Omental fat pad (tissue), 4 donors: Measurements from ENCODE around the gene ANK3. TPM values are rescaled to one million over a fixed set of nuclear protein-coding genes. Genes with fewer than 3 reads are reported as not detected.
A peak's percentile ranks its signal among the peaks of the same experiment; 100 is the strongest.

Experiments used
- ATAC-seq: fragments of 150-250 bp; one replicate; pipeline ENCODE4 v1.9.1; 2016; ENCODE audit warnings: mild to moderate bottlenecking, moderate library complexity; ENCODE audit not compliant: low FRiP score
- DNase-seq: peaks from one replicate; pipeline ENCODE4 v3.0.0-alpha.2; 2019; ENCODE audit warnings: low spot score
- total RNA-seq, 4 donors: library from RNA; depleted of rRNA; stranded (reverse); fragments of >200 nt; gene quantifications; one replicate each; pipeline ENCODE4 v1.1.0, GENCODE V29; 2016
- TF ChIP-seq, protein P1 (sequence below), 3 donors: fragments of 450-650 bp; IDR thresholded peaks; one replicate each; pipeline ENCODE4 v1.5.1; 2016 to 2017; ENCODE audit warnings: antibody characterized with exemption in 3 of 3, mild to moderate bottlenecking in 3 of 3, moderate library complexity in 2 of 3

ANK3 gene
- total RNA-seq, 4 donors from 2014 or later = 10.5 to 22.5 (median 13.3) TPM

DNA sequence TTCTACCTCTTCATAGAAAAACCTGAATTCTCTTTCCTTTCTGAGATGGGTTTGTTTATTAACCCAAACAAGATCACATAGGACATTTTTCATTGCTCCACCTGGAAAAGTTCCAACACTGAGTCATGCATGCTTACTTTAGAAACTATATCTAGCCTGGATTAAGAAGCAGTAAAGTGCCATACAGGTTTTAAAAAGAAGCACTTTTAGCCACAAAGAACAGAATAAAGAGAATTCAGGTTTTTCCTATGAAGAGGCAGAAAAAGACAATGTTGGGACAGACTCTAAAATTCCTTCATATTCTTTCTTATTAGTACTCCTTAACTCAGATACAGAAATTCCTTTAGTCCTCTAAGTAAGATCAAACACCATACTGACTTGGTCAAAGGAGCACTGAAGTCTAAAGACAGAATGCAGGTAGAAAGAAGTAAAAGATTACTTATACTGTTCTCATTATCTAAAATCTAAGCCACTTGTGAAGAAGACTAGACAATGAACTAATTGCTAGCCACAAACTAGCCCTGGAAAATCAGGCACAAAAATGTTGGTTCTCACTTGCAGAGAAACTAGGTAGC, 241.3 kb downstream of the ANK3 start:
- TF ChIP-seq, protein P1, sequence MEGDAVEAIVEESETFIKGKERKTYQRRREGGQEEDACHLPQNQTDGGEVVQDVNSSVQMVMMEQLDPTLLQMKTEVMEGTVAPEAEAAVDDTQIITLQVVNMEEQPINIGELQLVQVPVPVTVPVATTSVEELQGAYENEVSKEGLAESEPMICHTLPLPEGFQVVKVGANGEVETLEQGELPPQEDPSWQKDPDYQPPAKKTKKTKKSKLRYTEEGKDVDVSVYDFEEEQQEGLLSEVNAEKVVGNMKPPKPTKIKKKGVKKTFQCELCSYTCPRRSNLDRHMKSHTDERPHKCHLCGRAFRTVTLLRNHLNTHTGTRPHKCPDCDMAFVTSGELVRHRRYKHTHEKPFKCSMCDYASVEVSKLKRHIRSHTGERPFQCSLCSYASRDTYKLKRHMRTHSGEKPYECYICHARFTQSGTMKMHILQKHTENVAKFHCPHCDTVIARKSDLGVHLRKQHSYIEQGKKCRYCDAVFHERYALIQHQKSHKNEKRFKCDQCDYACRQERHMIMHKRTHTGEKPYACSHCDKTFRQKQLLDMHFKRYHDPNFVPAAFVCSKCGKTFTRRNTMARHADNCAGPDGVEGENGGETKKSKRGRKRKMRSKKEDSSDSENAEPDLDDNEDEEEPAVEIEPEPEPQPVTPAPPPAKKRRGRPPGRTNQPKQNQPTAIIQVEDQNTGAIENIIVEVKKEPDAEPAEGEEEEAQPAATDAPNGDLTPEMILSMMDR (IDR thresholded peaks at IDR 0.05) = no peak
- ATAC-seq (peak; percentile 64), DNase-seq (no peak)

DNA sequence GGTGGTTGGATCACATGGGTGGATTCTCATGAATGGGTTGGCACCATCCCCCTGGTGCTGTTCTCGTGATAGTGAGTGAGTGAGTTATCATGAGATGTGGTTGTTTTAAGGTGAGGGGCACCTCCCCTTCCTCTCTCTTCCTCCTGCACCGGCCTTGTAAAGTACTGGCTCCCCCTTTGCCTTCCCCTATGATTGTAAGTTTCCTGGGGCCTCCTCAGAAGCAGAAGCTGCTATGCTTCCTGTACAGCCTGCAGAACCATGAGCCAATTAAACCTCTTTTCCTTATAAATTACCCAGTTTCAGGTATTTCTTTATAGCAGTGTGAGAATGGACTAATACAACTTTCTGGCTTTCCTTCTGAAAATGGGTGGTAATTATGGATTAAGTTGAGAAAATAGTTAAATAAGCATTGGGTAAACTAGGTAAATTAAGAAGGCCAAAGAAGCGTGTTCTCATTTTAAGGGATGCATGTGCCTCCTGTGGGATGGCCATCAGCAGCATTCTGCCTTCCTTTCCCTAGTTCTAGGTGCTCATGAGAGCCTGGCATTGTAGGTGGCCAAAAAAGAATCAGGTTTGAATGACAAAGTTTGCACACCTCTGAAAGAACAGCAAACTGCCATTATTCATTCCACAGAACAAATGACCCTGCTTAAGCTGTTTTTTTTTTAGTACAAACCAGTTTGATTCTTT, 242.0 kb downstream of the ANK3 start:
- no peak for ATAC-seq
- TF ChIP-seq, protein P1 (IDR thresholded peaks at IDR 0.05) = no peak
- DNase-seq = no peak

DNA sequence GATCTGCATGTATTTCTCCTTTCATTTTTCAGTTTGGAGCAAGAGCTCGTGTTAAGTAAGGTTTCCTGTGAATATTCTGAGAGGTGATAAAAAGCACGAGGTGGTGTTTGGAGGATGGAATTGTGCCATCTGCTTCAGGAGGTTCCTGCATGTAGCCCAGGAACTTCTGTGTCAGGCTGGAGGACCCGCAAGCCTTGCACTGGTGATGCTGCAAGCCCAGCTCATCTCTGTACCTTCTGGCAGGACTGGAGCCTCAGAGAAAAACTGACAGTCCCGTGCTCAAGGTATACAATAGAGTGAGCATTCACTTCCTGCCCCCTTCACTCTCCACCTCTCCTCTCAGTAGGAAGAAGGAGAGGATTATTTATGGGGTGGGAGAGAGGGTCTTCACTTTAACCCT, 242.7 kb downstream of the ANK3 start:
- ATAC-seq (no peak), DNase-seq (no peak)
- TF ChIP-seq, protein P1 (IDR thresholded peaks at IDR 0.05) = no peak

DNA sequence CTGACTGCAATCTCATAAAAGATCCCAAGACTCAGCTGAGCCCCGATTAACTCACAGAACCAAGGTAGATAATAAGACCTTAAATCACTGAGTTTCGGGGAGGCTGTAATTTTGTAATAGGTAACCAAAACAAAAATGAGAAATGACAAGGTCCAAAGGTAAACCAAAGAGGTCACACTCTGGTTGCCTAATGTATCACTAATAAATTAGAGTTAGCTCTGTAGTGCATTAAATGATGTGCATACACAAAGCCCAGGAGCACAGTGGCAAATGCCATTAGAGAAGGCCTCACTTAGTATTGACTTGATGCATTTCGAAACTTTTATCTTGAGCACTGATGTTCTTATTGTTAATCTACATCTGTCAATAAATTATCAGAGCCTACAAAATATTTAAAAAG, 245.6 kb downstream of the ANK3 start:
- TF ChIP-seq, protein P1 (IDR thresholded peaks at IDR 0.05) = no peak
- ATAC-seq (no peak), DNase-seq (no peak)

DNA sequence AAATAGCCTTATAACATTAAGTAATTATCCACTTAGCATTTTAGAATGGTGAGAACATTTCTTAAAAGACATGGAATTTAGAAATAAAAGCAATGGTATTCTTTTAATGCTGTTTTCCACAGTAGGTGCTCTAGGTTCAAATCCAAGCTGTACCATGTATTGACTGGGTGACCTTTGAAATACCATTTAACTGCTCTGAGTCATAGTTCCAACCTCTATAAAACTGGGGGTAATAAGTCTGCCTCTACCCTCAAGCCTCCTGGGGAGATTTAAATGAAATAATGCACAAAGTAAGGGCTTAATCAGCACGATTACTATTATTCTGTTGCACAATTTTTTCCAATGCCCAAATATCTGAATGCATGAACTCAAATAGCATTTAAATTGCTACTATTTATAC, 246.9 kb downstream of the ANK3 start:
- DNase-seq (no peak), ATAC-seq (no peak)
- TF ChIP-seq, protein P1 (IDR thresholded peaks at IDR 0.05) = no peak

DNA sequence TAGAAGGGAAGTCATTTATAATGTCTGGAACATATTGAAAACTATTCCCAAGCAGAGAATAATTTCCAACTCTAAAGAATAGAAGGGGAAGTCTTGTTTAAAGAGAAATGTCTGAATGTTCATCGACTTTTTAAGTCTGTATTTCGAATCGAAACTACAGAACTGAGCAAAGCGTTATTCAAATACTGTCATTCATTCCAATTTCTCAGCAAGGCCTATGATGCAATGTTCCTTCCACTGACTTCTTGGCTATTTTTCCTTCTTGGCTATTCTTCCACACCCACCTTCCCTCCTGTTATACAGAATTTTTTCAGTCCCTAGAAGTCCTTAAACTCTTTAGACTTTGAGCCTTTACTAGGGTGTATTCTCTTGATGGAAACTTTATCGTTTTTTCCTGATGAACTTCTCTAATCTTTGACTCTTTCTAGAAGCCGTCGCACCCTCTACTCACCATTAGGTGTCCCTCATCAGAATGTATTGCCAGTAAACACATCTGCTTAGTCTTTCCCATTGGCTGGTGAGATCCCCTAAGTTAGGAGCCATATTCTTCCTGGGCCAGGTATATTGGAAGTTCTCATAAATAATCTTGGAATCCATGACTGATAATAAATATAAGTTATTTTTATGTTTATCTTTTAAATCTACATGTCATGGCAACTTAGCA, 247.6 kb downstream of the ANK3 start:
- TF ChIP-seq, protein P1 (IDR thresholded peaks at IDR 0.05) = no peak
- DNase-seq (no peak), ATAC-seq (no peak)
